Measurements from ENCODE around the gene ASTN2.

ASTN2 gene

DNA sequence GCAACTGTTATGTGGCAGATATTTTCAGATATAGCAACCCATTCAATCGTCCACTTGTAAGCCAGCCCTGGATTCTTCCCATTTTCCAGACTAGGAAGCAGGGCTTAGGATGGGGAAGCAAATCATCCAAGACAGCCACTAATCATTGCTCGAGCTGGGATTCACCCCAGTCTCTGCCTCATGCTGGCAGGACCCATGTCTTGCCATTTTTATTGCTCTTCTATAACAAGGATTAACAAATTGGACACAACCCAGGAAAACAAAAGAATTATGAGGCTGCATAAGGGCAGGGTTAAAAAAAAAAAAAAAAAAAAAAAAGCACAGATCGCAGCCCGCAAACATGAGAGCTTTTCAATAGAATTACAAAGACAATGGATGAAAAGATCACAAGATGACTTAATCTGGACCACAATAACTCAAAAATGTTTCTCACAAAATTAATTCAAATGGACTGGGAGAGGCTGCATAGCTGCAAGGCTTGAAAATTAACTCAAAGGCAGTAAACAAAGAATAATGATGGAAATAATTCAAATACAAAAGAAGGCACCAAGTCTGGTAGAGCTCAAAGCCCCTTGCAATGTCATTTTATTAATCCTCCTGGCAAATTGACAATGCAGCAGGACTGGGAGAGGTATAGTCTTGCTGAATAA is 40.7 kb downstream of the ASTN2 start:
- in situ Hi-C loops (cut with MboI; ENCODE audit: low sequenced_read_pairs): no loop called here

DNA sequence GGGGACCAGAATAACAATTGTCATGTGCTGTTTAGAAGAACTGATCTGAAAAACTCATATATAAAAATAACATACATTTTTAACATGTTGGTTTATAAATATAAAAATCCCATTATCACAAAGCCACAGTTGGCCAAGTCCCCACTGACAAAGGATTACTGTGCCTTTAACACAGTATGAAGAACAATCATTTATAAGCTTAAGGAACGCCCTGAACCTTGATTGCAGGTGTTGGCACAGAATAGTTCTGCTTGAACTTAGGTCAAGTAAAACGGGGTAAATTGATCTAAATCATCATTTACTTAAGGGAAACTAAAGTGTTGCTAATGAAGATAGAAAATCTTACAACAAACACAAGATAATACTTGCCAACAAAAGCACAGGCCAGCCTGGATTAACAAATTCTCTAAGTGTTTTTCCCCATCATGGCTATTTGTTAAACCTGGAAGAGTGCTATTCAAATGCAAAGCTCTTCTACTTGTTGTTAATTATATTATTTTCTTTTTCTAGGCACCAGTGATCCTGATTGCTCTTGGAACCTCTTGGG is 46.1 kb downstream of the ASTN2 start:
- in situ Hi-C loops (cut with MboI; ENCODE audit: low sequenced_read_pairs): no loop called here

DNA sequence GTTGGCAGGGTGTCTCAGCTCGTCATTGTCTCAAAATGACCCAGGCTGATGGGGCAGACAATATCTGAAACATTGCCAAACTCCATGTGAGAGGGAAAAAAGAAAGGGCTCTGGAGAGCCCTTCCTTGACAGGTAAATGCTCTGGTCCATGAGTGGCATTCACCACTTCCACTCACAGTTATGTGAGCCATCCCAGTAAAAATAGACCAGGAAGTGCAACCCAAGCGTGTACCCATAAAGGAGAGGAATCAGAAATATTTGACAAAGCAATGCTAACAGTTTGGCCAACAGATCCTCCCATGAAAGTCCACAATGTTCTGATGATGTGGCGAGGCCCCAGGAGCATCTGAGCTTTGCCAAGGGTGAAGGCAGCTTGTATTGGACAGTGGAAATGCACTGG is 49.4 kb downstream of the ASTN2 start:
- in situ Hi-C loops (cut with MboI; ENCODE audit: low sequenced_read_pairs): no loop called here

DNA sequence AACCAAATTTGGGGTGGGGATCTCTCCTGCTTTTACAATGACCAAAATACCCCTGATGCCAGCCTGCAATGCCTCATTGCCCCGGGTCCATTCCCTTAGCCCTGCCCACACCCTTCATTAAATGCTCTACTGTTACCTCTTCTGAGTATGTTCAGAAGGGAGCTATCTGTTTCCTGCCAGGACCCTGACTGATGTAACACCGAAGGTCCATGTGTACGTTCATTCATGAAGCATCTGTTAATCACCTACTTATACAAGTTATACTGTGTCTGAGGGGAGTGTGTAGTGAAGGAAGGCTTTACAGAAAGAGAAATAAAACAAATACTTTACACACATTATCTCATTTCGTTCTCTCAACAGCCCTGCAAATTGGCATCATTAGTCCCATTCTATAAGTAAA is 51.9 kb downstream of the ASTN2 start:
- in situ Hi-C loops (cut with MboI; ENCODE audit: low sequenced_read_pairs): no loop called here

DNA sequence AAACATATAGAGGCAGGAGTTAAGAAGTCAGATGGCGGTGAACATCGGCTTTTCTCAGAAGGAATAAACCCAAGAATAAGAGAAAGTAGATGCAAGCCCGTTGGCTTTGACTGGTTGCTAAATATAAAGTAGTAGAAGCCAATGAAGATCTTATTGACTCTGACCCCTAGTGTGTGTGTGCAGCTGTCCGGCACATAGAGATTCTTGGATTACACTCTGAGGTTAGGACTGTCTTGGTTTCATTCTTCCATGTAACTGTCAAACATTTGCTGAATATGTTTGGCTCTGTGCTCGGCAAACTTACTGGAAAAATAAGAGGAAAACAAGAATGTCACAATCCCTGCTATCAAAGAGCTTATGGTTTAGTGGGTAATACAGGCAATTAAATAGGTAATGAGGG is 54.9 kb downstream of the ASTN2 start:
- in situ Hi-C loops (cut with MboI; ENCODE audit: low sequenced_read_pairs): no loop called here

DNA sequence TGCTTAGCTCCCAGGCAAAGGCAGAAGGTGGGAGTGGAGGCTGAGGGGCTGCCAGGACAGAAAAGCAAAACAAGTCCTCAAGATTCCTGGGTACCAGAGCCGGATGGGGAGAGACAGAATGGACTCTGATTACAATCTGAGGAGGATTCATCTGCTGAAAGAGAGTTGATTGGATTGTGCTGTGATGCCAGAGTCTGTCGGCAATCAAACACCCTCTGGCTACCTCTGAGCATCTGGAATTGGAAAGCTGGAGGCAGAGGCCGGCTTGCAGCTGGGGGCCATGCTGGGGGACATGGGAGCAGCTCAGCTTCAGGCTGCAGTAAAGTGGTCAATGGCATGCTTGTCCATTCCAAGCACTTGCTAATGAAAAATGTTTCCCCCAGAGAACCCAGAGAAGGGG is 59.3 kb downstream of the ASTN2 start:
- in situ Hi-C loops (cut with MboI; ENCODE audit: low sequenced_read_pairs): no loop called here

DNA sequence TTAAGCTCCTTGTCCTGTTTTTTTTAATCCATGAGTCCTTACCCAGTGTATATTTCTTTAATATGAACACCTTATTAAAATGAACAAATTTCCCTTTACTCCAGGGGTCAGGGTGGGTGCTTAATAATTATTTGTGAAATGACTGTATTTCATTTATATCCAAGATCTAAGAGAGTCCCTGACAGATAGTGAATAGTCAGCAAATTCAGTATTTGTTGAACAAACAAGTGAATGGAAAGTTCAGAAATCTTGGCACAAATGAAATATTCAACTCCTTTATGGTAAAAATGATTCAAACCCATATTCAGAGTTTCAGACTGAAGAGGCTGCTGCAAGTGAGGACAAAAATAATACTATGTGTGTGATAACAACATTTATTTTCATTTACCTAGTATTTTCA is 59.9 kb downstream of the ASTN2 start:
- in situ Hi-C loops (cut with MboI; ENCODE audit: low sequenced_read_pairs): no loop called here

DNA sequence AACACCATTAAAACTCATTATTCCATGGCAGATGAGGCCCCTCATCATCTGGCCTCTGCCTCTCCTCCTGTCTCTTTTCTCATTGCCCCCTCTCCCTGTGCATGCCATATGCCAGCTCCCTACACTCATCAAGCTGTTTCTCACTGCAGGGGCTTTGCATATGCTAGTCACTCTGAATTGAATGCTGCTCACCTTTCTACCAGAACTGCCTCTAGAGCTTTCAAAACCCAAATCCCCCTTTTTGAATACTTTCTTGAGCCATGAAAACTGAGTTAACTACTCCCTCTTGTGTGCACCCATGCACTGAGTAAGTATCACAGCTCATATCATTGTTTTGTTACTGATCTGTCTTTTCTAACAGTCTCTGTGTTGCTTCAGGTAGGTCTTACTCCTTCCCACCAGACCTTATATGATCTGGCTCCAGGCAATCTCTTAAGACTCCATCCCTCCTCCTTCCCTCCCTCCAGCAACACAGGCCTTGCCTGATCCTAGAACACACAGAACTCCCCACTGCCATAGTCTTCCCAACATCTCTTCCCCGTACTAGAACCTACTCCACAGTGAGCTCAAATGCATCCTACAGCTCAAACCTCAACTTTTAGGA is 60.5 kb downstream of the ASTN2 start:
- in situ Hi-C loops (cut with MboI; ENCODE audit: low sequenced_read_pairs): no loop called here

DNA sequence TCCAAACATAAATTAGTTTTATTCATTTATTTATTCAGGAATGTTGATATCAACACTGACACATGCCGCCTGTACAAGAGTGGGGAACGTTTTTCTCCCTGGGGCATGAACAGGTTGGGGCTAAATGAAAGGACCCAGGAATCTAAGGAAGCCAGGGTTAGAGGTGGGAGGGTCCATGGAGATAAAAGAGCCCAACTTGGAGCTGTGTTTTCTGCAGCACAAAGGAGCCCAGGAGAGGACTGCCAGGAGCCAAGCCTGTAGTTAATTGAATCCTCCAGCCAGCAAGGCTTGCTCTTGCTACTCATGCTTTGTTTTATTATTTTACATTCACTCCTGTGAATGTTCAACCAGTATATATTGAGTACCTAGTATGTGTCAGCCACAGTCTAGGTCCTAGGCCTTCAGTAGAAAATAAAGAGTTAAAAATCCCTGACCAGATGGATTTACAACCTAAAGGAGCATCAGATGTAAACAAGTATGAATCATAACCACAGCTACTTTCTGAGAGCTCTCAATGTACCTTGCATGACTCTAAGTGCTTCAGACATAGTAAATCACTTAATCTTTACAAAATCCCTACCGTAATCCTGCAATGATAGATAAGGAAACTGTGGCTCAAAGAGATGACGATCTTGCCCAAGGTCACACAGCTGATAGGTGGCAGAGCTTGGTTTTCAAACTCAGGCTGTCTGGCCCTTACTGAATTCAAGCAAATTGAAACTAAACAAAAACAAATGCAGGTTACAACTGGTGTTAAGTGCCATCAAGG is 69.8 kb downstream of the ASTN2 start:
- in situ Hi-C loops (cut with MboI; ENCODE audit: low sequenced_read_pairs): no loop called here

DNA sequence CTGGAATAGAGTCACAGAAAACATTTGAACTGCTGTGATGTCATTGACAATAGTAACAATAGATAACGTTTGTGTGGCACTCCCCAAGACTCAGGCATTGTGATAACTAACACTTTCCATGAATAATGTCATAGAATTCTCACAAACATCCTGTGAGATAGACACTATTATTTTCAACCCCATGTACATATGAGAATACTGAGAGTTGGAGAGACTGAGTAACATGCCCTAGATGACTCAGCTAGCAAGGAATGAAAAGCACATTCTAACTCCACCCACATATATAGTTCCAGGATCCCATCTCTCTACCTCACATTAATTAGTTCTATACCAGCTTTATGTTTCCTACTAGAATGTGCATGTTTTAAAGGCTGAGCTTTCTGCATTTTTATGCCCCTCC is 71.4 kb downstream of the ASTN2 start:
- in situ Hi-C loops (cut with MboI; ENCODE audit: low sequenced_read_pairs): no loop called here

DNA sequence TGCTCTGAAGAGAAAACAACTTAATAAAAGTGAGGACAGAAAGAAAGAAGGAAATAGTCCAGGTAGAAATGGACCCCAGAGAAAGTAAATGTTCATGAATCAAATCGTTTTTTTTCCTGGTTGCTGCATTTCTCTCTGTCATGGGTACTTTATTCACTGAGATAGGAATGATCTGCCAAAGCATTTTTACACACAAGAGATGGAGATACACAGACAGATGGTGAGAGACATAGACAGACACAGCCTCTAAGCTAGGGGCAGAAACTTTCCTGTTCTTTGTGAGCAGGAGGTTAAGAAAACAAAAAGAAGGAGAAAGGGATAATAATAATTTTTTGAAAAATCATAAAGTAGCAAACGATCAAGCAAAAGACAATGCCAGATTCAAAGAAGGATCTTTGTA is 73.7 kb downstream of the ASTN2 start:
- in situ Hi-C loops (cut with MboI; ENCODE audit: low sequenced_read_pairs): no loop called here

DNA sequence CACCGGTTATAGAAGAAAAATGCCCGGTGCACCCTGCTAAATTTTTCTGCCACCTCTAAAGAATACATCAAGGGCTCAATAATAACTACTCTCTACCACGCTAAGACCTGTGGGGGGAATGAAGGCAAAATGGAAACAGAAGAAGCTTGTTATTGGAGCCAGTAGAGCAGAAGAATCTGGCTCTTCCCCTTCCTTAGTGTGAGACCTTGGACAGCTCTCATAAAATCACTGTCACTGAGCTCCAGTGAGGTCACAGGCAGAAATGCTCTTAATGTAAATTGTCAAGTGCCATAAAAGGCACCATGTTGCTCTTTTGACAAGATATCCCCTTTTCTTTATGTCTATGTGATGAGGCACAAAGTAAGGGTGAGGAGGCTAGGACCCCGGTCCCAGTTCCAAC is 74.4 kb downstream of the ASTN2 start:
- in situ Hi-C loops (cut with MboI; ENCODE audit: low sequenced_read_pairs): no loop called here

DNA sequence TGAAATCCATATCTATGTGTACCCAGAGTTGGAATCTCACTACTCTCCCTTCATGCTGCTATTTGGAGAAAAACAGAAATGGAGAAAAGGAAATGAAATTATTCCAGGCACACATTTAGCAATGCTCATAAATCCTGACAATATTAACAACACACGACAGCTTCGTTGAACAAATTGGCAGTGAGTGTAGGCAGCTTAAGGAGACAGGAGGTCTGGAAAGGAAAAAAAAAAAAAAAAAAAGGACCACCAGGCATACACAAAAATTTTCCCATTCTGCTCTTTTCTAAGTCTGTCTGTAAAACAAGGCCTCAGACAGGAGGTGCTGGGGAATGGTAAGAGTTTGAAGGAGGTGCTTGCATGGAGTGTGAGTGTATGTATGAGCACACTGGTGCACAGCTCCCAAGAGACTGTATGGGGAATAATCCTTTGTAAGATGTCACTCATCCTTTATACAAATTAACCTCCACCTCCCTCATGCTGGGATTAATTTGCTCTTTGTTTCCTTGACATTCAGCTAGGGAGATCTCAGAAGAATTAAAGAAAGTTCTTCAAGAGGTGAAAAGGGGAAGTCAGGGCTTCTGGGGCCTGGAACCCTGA is 78.9 kb downstream of the ASTN2 start:
- in situ Hi-C loops (cut with MboI; ENCODE audit: low sequenced_read_pairs): no loop called here

DNA sequence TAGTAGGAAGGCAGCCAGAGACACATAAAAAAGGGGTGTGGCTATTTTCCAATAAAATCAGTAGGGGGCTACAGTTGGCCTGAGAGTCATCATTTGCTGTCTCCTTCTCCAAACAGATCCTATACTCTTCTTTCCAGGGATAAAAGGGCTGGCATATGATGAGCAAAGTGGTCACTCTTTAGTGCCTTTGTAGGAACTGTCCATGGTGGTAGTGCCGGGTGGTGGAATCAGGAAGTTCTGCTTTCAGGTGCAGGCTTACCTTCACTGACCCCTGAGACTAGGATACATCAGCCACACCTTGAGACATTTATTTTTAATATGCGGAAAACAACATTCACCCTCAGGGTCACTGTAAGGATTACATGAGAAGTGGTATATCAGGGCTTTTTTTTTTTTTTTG is 80.8 kb downstream of the ASTN2 start:
- in situ Hi-C loops (cut with MboI; ENCODE audit: low sequenced_read_pairs): no loop called here

DNA sequence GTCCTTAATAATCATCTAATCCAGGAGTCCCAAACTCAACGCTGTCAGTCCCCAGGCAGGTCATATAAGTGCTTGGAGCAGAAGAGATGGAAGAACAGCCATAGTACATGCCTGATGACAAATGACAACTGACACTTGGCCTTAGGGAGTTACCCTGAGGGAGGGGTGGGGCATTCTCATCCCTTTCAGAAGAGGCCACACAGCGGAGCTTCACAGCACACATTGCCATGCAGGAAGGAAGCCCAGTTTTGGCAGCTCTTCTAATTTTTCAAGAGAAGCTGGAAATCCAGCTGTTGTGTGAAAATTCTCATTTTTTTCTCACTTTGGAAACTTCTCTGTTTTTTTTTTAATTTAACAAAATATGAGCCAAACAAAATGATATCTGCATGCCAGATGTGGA is 89.0 kb downstream of the ASTN2 start:
- in situ Hi-C loops (cut with MboI; ENCODE audit: low sequenced_read_pairs): no loop called here

DNA sequence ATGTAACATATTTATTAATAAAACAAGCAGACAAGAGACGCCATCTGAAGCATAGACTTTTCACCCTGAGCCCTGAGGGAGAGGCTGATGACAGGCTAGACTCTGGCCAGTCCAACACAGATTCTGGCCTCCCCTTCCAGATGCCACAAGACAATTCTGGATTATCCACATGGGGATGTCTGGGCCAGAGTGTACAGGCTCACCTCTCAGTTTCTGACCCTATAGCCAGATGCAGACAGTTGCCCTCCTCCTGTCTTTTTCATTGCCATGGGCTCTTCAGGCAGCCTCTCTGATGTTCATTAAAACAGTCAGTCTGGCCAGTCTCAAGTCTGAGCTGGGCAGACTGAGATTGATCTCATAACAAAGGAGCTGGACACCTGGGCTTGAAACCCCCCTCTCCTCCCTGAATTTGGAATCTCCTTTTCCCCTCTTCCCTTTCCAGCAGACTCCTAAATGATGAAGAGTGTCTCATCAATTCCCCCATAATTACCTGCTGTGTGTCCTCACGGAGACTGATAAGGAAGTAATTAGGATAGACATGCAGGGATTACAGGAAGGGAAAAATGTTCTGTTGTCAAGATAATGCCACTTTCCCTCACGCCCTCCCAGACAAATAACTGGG is 89.6 kb downstream of the ASTN2 start:
- in situ Hi-C loops (cut with MboI; ENCODE audit: low sequenced_read_pairs): no loop called here

DNA sequence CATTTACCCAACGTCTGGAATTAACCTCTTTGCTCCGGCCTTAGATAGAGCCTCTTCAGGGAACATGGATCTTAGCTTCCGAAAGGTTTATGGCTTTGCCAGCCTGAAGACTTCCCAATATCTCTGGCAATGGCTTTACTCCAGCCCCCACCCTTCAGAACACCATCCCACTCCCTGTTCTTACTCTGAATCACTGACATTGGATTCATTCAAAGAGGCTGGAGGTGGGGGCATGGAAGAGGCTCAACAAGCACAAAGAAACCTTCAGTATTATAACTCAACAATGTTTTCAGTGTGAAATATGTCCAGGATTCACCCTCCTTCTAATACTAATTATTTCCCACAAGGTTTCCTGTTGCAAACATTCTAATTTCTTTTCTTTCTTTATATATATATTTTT is 91.5 kb downstream of the ASTN2 start:
- in situ Hi-C loops (cut with MboI; ENCODE audit: low sequenced_read_pairs): no loop called here

DNA sequence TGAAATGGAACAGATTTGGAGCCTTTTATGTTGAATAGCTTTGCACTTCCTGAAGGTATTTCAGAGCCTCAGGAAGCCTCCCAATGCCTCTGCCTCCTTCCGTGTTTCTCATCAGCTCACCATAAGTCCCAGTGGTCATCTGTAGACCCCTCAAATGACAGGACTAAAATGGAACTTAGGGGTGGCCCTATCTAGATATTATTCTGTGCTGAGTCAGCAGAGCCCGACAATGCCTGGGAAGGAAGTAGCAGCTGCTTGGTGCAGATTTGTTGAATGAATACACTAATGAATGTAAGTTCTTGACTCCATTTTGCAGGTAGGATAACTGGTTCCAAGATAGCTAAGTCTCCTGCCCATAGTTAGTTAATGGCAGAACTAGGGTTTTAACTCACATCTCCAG is 97.7 kb downstream of the ASTN2 start:
- in situ Hi-C loops (cut with MboI; ENCODE audit: low sequenced_read_pairs): no loop called here

DNA sequence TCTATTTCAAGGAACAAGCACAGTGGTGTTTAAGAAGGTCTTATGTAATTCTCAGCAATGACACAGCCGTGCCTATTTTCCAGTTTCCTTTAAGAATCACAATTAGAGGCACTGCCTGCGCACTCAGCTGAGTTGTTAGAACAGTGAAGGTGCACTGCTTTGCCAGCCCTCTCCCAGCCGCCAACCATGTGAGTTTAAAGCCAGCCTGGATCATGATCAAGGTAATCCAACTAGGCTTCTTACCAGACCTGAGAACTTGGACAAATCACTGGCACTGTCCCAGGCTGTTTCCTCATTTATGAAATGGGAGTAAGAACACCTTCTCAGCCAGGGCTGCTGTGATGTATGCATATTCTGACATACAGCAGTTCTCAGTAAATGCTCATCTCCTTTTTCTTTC is 99.6 kb downstream of the ASTN2 start:
- in situ Hi-C loops (cut with MboI; ENCODE audit: low sequenced_read_pairs): no loop called here

DNA sequence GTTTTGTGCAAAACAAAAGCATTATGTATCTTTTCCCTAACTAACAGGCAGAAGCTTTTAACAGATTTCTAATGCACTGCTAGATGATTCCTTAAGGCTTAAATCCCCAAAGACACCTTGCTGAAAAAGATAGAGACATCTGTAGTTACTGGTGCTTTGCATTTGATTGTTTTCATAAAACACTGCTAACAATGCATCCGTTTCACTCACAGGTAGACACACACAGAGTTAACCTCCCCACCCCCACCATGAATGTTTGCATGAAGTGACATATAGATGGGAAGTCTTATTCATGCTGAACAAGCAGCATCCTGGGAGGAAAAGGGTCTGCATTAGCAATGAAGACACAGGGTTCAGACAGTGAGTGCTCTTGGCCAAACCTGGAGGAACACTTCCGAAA is 100.9 kb downstream of the ASTN2 start:
- in situ Hi-C loops (cut with MboI; ENCODE audit: low sequenced_read_pairs): no loop called here

DNA sequence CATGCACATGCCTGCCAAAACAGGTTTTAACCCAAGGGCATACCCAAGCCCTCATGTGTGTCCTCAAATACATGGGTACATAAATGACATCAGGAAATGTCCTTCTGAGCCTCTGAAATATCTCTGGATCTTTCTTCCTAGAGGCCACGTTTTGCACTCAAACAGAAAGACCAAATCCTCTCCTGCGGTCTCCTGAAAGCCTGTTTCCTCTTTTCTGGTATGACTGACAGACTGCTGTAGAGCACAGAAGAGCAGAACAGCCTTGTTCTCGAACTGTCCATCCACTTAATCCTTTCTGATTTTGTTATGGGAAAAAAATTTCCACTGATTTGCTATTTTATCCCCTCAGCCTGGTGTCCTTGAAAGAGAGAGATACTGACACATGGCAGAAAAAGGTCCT is 107.2 kb downstream of the ASTN2 start:
- in situ Hi-C loops (cut with MboI; ENCODE audit: low sequenced_read_pairs): no loop called here

Measured in HL-60/S4 (cell line).